Measurements from ENCODE around the gene LCP2. TPM values are rescaled to one million over a fixed set of nuclear protein-coding genes. Genes with fewer than 3 reads are reported as not detected.

The LCP2 gene
- total RNA-seq, 2 experiments from 2014 or later: 192 to 199 TPM

DNA sequence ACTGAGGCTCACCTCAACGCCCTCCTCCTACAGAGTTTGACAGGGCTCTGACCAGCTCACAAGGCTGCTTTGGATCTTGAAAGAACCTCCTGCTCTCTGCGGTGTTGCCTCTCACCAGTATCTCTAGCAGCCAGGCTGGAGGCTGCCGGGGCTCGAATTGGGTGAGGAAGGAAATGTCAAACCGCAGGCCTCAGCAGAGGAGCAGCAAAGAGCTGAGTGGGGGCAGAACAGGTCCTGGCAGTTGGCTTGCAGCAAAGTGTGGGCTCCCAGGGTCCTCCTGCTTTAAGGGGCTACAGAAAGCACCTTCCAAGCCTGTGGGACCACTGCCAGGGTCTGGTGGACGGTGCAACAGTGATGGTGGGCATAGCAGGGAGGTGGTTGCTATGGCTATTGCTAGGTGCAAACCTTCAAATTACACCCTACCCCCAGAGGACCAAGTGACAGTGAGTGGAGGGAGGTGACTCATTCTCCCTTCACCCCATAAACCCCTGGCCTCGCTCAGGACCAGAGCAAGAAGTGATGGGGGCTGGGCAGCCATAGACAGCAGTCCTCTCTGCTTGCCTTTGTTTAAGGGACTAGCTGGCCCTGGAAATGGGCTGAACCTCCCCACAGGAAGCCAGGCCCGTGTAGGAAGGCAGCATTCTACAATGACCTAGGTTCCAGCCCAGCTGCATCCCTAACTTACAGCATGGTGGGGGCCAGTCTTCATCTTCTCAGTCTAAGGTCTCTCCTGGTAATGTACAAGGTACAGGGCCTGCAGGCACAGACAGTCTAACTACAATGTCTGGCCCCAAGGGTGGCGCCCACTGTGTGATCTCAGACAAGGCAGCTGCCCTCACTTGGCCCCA is 18.7 kb downstream of the LCP2 start:
- Mint-ChIP-seq H3K27ac (peak overlapping the region; percentile 99), H3K36me3 (peaks cover 78% of the 10 kb centered on the region), H3K4me3 (peak overlapping the region; percentile 66), H3K27me3 (no peaks in the 10 kb centered on the region), H3K9me3 (no peaks in the 10 kb centered on the region), H3K4me1 (peaks cover 92% of the 10 kb centered on the region)
- peak; percentile 91 for DNase-seq

- DNase-seq: no peak
- H3K9me3 Mint-ChIP-seq: no peaks in the 10 kb centered on the region
- H3K36me3 Mint-ChIP-seq: peaks cover 75% of the 10 kb centered on the region
- peak overlapping the region; percentile 96 for H3K27ac Mint-ChIP-seq
- H3K4me1 Mint-ChIP-seq: peaks cover 88% of the 10 kb centered on the region
- H3K4me3 Mint-ChIP-seq: peak overlapping the region; percentile 77
- H3K27me3 Mint-ChIP-seq: no peaks in the 10 kb centered on the region
Observed at GRCh38 chr5:170277867-170278281, 19.7 kb downstream of the LCP2 start.

GRCh38 chr5:170276140-170276539 is 21.4 kb downstream of the LCP2 start:
- no peak for DNase-seq
- H3K9me3 Mint-ChIP-seq: no peaks in the 10 kb centered on the region
- peaks cover 76% of the 10 kb centered on the region for H3K36me3 Mint-ChIP-seq
- H3K27ac Mint-ChIP-seq: peak overlapping the region; percentile 96
- no peaks in the 10 kb centered on the region for H3K27me3 Mint-ChIP-seq
- H3K4me3 Mint-ChIP-seq: peak overlapping the region; percentile 66
- peaks cover 81% of the 10 kb centered on the region for H3K4me1 Mint-ChIP-seq

DNA sequence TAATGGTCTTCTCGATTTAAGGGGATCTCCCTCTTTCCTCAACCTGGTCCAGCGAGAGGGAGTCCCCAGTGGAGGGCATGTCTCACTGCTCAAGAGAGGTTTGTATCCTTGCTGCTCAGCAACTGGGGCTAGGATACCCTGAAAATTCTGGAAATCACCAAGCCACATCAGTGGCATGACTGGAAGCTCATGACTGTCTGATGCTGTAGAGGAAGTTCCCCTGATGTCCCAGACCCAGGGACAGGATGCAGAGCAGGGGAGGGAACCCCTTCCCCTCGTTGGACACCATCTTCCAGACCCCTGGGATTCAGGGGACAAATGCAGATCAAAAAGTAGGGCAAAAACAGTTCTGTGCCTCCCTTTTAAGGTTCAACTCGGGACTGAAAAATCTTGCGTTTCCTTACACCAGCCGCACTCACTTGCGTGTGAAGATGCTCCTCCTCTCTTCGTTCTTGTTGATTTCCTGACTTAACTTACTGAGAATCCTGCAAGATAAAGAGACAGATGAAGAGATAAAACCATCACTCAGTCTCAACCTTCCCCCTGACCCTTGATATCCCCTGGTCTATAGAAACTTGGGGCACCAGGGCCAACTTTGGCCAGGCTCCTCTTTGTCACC is 22.1 kb downstream of the LCP2 start:
- peak; percentile 49 for DNase-seq

DNA sequence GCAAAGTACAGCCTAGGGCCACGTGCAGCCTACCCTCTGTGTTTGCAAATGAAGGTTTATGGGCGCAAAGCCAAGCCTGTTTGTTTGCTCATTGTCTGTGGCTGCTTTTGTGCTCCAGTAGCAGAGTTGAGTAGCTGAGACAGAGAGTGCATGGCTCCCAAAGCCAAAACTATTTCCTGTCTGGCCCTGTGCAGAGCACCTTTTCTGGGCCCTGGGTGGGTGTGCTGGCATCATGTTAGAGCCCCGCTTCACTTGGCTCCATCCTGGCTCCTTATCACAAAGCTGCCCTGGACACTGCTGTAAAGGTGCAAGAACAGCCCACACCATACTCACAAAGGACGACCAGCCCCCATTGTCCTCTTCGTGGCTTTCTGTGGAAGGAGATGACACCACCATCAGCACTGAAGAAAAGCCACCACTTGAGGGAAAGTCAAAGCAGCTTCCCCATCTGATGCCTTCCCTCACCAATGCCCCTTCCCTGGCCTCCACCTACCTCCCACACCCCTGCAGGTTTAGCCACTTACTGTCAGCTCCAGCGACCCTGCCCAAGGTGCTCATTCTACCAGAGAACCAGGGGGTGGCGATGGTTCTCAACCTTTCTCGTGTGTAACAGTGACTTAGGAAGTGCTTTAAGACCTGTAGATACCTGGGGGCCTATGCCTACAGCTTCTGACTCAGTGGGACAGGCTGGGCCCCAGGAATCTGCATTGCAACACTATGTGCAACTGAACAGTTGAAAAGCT is 23.4 kb downstream of the LCP2 start:
- H3K27me3 Mint-ChIP-seq: no peaks in the 10 kb centered on the region
- H3K27ac Mint-ChIP-seq: peak overlapping the region; percentile 96
- no peaks in the 10 kb centered on the region for H3K9me3 Mint-ChIP-seq
- H3K4me1 Mint-ChIP-seq: peaks cover 82% of the 10 kb centered on the region
- DNase-seq: peak; percentile 52
- peaks cover 79% of the 10 kb centered on the region for H3K36me3 Mint-ChIP-seq
- peak overlapping the region; percentile 66 for H3K4me3 Mint-ChIP-seq

More for the DNA sequence above, 22.1 kb downstream of the LCP2 start:
- Mint-ChIP-seq H3K27ac (peak overlapping the region; percentile 96), H3K4me3 (peak overlapping the region; percentile 66), H3K27me3 (no peaks in the 10 kb centered on the region), H3K9me3 (no peaks in the 10 kb centered on the region), H3K4me1 (peaks cover 83% of the 10 kb centered on the region), H3K36me3 (peaks cover 80% of the 10 kb centered on the region)

DNA sequence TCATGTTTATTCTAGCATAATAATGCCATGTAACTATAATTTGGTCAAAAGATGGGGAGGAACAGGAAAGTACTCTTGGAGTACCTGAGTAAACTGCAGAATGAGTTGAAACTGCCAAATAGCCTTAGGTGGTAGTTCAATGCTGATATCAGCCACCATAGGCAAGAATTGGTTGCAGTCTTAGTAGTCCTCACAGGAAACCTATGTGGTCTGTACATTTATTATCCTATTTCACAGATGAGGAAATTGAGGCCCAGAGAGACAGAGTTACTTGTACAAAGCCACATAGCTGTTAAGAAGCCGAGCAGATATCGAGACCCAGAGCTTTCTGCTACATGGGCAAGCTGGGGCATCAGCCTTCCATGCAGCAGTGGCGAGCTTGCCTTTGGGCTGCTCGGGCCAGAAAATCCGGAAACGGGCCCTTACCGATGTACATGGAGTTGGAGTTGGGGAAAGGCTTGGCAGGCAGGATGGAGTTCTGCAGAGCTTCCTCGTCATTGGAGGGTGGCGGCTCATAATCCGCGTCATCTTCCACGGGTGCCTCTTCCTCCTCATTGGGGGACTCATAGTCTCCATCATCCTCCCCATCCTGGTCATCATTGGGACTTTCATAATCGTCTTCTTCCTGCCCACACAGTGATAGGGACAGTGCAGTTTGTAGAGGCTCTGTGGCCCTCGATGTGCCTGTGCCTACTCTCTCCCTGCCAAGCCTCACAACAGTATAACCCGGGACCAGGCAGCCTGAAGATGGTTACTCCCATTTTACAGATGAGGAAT is 27.1 kb downstream of the LCP2 start:
- H3K27ac Mint-ChIP-seq: peak overlapping the region; percentile 95
- H3K4me3 Mint-ChIP-seq: no peak overlapping the region
- peaks cover 84% of the 10 kb centered on the region for H3K36me3 Mint-ChIP-seq
- DNase-seq: no peak
- no peaks in the 10 kb centered on the region for H3K9me3 Mint-ChIP-seq
- no peaks in the 10 kb centered on the region for H3K27me3 Mint-ChIP-seq
- peaks cover 86% of the 10 kb centered on the region for H3K4me1 Mint-ChIP-seq

GRCh38 chr5:170269579-170269978 is 28.0 kb downstream of the LCP2 start:
- DNase-seq: peak; percentile 55
- peak overlapping the region; percentile 60 for H3K4me3 Mint-ChIP-seq
- H3K36me3 Mint-ChIP-seq: peaks cover 84% of the 10 kb centered on the region
- no peaks in the 10 kb centered on the region for H3K9me3 Mint-ChIP-seq
- peak overlapping the region; percentile 92 for H3K27ac Mint-ChIP-seq
- H3K27me3 Mint-ChIP-seq: no peaks in the 10 kb centered on the region
- peaks cover 85% of the 10 kb centered on the region for H3K4me1 Mint-ChIP-seq

- Mint-ChIP-seq H3K9me3 (no peaks in the 10 kb centered on the region), H3K27me3 (no peaks in the 10 kb centered on the region), H3K4me1 (peaks cover 85% of the 10 kb centered on the region), H3K27ac (peak overlapping the region; percentile 92), H3K4me3 (peak overlapping the region; percentile 49), H3K36me3 (peaks cover 84% of the 10 kb centered on the region)
- no peak for DNase-seq
Observed at GRCh38 chr5:170268884-170269283, 28.7 kb downstream of the LCP2 start.

GRCh38 chr5:170268153-170268689 is 29.4 kb downstream of the LCP2 start:
- peak overlapping the region; percentile 92 for H3K27ac Mint-ChIP-seq
- H3K36me3 Mint-ChIP-seq: peaks cover 87% of the 10 kb centered on the region

DNA sequence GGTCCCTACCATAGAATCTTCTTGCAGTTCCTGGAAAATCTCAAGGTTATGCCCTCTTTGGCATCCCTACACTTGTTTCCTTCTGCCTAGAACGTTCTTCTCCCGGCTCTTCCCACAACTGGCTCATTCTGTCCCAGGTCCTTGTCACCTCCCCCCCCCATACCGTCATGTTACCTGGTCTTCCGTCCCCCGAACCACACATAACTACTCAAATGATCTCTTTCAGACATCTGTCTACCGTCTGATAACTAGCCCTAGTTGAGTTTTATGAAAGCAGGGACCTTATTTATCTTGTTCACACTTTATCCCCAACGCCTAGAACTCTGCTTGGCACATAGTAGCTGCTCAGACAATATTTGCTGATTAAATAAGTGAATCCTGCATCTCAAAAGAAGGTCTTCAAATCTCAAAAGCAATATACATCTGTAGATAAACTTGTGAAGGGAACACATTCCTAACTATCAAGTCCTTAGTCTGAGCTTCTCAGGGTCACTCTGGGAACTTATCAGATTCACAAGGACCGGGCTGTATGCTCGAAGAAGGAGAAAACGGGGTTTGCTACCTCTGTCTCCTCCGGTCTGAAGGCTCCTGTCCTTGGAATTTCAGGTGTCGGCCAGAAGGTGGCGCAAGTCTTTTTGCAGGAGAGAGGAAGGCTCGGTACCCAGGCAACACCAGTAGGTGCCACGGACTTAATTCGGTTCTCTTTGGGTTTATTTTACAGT is 30.0 kb downstream of the LCP2 start:
- peak overlapping the region; percentile 92 for H3K27ac Mint-ChIP-seq
- DNase-seq: peak; percentile 79
- no peaks in the 10 kb centered on the region for H3K9me3 Mint-ChIP-seq
- peaks cover 91% of the 10 kb centered on the region for H3K4me1 Mint-ChIP-seq
- H3K36me3 Mint-ChIP-seq: peaks cover 86% of the 10 kb centered on the region
- peak overlapping the region; percentile 62 for H3K4me3 Mint-ChIP-seq
- no peaks in the 10 kb centered on the region for H3K27me3 Mint-ChIP-seq

More at GRCh38 chr5:170268153-170268689, 29.4 kb downstream of the LCP2 start:
- H3K4me3 Mint-ChIP-seq: peak overlapping the region; percentile 49
- no peak for DNase-seq
- H3K9me3 Mint-ChIP-seq: no peaks in the 10 kb centered on the region
- peaks cover 85% of the 10 kb centered on the region for H3K4me1 Mint-ChIP-seq
- H3K27me3 Mint-ChIP-seq: no peaks in the 10 kb centered on the region

DNA sequence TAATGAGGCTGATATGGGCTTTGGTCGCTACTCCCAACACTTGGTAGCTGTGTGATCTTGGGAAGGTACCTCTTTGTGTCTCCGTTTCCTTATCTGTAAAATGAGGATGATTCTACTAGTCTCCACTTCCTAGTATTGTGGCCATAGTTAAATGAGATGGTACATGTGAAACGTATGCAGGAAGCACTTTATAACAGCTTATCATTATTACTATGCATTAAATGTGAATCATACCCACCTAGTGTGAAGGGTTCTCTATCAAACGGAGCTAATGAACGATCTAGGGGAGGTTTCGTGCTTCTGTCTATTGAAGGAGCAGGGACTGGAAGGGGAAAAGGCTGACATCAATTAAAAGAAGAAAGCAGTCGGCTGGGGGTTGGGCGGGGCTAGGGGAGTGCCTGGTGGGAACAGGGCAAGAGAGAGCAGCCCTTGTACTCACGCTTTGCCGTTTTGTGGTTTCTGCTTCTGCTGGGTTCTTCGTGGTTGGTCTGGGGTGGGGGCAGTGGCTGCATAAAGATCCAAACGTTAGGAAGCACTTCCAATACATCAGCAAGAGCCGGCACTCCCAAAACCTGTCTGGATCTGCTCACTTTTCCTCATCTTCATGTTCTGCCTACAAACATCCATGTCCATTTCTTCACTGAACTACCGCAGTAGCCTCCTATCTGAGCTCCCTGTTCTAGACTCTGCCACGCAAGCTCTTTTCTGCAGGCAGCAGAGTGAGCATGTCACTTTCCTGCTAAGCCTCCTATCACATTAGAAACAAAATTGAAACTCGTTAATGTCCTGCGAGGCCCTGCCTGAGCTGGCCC is 30.8 kb downstream of the LCP2 start:
- no peaks in the 10 kb centered on the region for H3K27me3 Mint-ChIP-seq
- DNase-seq: peak; percentile 60
- H3K27ac Mint-ChIP-seq: peak overlapping the region; percentile 92
- no peaks in the 10 kb centered on the region for H3K9me3 Mint-ChIP-seq
- H3K36me3 Mint-ChIP-seq: peaks cover 87% of the 10 kb centered on the region
- H3K4me1 Mint-ChIP-seq: peaks cover 94% of the 10 kb centered on the region
- peak overlapping the region; percentile 62 for H3K4me3 Mint-ChIP-seq

DNA sequence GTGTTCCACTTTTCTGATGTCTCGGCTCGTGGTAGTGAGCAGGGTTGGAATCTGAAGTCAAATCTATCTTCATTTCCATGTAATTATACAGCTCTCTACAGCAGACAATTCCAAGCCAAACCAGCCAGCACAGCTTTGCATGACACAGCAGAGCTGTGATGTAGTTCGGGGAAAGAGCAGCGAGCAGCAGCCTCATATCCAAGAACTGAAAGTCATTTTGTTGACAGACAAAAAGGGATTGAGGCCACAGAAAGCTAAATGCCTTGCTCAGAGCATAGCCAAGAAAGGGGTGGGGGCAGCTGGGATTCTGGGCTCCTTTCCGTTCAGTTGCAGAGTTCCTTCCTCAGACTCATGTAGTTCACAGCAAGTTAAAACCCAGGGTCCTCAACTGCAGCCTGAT is 32.1 kb downstream of the LCP2 start:
- Mint-ChIP-seq H3K27ac (peak overlapping the region; percentile 92), H3K27me3 (no peaks in the 10 kb centered on the region), H3K36me3 (peaks cover 87% of the 10 kb centered on the region), H3K4me3 (no peak overlapping the region), H3K9me3 (no peaks in the 10 kb centered on the region), H3K4me1 (peaks cover 93% of the 10 kb centered on the region)
- no peak for DNase-seq

DNA sequence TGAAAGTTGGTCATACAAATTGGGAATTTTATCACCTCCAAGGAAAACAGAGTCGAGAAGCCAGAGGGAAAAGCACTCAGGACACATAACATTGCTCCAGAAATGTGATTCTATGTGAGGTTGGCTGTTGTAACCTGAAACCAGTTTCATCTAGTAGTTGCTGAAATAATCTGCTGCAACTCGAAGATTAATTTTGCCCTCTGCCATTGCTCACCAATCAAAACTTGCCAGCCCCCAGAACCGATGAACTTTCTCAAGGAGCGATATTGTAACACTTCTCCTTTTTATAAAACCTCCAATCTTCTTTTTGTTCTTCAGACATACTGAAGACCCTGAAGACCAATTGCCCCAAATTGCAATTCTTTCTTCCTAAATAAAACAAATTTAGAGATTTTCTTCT is 33.7 kb downstream of the LCP2 start:
- H3K9me3 Mint-ChIP-seq: no peaks in the 10 kb centered on the region
- no peak overlapping the region for H3K4me3 Mint-ChIP-seq
- no peak for DNase-seq
- peak overlapping the region; percentile 96 for H3K27ac Mint-ChIP-seq
- H3K36me3 Mint-ChIP-seq: peaks cover 90% of the 10 kb centered on the region
- peaks cover 93% of the 10 kb centered on the region for H3K4me1 Mint-ChIP-seq
- H3K27me3 Mint-ChIP-seq: no peaks in the 10 kb centered on the region

Measured in activated naive CD8-positive, alpha-beta T cell treated with anti-CD3 and anti-CD28 coated beads for 36 hours (primary cell).